GM12801 (cell line): Measurements from ENCODE around the gene DEDD.

Source experiments
- TF ChIP-seq, protein P1 (sequence below): IDR thresholded peaks from one replicate; pipeline ENCODE4 v1.5.1; 2011; ENCODE audit warnings: control low read depth; ENCODE audit not compliant: insufficient read length; ENCODE audit errors: extremely low read depth

The DEDD gene

DNA sequence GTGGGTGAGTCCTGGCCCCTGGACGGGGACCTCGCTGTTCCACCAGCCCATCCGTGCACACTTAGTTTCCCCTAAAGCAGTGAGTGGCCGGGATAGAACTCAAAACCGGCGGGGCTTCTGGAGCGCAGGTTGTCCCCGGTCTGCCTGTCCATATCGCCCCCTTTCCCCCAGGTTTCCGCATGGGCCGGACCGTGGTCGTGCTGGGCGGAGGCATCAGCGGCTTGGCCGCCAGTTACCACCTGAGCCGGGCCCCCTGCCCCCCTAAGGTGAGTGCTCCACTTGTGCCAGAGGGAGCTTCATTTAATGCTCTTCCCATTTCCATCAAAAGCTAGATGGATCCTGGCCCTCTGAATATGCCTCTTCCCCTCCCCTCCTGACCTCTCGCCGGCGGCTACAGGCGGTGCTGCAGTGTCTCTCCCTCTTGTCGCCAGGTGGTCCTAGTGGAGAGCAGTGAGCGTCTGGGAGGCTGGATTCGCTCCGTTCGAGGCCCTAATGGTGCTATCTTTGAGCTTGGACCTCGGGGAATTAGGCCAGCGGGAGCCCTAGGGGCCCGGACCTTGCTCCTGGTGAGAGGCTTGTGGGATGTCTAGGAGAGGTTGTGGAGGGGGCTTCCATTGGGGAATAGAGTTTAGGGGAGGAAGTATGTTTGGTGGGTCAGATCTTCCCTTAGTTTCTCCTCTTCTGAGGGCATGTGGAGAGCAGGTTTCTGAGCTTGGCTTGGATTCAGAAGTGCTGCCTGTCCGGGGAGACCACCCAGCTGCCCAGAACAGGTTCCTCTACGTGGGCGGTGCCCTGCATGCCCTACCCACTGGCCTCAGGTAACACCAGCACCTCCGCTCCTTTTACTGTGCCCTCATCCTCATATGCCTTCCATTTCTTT lies 34.4 kb upstream of the DEDD start:
- TF ChIP-seq, protein P1, sequence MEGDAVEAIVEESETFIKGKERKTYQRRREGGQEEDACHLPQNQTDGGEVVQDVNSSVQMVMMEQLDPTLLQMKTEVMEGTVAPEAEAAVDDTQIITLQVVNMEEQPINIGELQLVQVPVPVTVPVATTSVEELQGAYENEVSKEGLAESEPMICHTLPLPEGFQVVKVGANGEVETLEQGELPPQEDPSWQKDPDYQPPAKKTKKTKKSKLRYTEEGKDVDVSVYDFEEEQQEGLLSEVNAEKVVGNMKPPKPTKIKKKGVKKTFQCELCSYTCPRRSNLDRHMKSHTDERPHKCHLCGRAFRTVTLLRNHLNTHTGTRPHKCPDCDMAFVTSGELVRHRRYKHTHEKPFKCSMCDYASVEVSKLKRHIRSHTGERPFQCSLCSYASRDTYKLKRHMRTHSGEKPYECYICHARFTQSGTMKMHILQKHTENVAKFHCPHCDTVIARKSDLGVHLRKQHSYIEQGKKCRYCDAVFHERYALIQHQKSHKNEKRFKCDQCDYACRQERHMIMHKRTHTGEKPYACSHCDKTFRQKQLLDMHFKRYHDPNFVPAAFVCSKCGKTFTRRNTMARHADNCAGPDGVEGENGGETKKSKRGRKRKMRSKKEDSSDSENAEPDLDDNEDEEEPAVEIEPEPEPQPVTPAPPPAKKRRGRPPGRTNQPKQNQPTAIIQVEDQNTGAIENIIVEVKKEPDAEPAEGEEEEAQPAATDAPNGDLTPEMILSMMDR, result no peak

DNA sequence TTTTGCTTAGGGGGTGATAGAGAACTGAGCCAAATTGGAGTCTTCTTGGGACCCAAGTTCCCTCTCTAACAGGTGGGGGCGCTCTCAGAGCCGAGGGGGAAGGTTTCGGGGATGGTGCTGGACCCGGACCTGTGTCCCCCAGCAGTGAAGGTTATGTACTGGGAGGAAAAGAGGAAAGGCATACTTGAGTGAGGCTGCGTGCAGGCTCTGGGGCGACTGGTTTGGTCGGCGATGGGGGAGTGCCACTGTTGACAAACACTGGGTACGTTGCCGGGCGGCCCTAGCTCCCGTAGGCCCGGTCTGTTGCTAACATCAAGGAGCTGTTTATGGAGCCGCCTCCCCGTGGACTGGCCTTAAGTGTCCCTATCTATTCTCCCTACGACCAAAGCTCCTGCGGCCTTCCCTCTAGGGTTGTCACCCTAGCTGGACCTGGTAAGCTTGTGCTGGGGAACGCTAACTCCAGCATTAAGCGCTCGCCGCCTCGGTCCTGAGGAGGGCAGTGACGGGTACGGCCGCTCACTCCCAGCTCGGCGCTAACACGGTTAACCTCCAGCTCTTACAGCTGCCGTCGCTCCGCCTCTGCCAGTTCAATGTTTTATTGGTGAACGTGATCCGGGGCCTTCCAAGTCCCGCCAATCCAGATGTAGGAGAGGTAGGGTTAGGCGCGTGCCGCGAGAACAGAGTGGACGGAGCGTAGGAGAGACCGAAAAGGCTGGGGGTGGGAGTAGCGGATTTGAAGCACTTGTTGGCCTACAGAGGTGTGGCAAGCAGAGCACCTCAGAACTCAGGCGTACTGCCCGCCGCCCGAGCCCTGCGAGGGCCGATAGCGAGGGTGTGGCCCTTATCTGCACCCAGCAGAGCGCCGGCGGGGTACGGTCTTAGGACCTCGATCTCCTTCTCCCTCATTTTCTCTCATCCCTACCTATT lies 33.5 kb upstream of the DEDD start, which contains the start of gene PPOX:
Gene PPOX, plus strand, starts transcription at position 685 of the 927 bp plus-strand sequence. CDS start 422 bp downstream, outside the sequence.
- TF ChIP-seq, protein P1, result no peak

DNA sequence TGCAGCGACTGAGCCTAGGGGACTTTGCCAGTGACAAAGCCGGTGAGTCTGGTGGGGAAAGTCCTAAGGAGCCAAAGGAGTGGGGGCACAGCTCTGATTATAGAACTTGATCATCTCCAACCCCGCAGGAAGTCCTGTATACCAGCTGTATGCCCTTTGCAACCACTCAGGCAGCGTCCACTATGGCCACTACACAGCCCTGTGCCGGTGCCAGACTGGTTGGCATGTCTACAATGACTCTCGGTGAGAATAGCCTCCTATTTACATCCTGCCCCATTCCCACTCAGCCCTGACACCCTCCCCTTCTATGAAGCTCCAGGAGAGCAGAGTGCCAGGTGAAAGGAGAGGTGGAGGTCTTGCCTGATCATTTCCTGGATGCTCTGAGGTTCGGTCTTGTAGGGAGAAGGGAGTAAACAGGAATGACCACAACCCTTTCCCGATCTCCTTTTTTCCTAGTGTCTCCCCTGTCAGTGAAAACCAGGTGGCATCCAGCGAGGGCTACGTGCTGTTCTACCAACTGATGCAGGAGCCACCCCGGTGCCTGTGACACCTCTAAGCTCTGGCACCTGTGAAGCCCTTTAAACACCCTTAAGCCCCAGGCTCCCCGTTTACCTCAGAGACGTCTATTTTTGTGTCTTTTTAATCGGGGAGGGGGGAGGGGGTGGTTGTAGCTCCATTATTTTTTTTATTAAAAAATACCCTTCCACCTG lies 32.6 kb upstream of the DEDD start:
- TF ChIP-seq, protein P1, result no peak

DNA sequence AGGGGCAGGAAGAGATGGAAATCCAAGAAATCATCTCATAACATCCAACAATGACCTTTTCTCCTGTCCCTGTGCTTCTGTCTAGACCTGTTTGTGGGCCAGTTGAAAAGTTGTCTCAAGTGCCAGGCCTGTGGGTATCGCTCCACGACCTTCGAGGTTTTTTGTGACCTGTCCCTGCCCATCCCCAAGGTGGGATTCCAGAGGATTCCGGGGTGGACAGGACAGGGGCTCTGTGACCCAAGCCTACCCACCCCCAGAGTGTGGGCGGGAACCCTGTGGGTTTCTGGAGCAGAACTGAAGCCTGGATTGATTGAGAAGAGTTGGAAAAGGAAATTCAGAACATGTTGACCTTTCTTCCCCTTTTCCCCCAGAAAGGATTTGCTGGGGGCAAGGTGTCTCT lies 31.3 kb upstream of the DEDD start:
- TF ChIP-seq, protein P1, result no peak

DNA sequence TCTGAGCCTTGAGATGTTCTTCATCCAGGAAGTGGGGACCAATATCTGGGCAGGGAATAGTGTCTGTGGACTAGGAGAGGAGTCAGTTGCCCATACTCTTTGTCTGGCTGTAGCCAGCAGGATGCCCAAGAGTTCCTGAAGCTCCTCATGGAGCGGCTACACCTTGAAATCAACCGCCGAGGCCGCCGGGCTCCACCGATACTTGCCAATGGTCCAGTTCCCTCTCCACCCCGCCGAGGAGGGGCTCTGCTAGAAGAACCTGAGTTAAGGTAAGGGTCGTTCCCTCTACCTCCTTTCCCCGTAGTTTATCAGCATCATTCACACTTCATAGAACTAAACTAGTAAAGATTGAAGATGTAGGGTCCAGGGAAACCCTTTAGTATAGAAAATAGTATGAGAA lies 30.3 kb upstream of the DEDD start:
- TF ChIP-seq, protein P1, result no peak

DNA sequence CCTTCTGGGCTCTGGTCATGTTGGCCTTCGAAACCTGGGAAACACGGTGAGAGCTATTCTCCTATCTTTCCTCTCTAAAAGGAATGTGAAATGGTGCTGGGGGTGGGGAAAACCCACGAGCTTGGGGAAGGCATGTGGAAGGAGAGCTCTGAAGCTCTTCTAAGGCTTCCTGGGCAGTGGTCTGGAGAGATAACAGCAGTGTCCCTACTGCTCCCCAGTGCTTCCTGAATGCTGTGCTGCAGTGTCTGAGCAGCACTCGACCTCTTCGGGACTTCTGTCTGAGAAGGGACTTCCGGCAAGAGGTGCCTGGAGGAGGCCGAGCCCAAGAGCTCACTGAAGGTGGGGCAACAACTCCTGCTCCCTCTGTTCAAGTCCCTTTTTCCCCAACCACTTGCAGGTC lies 29.6 kb upstream of the DEDD start:
- TF ChIP-seq, protein P1, result no peak
